ENCODE data around the gene MRPL36. TPM values are rescaled to one million over a fixed set of nuclear protein-coding genes. Genes with fewer than 3 reads are reported as not detected.
A peak's percentile ranks its signal among the peaks of the same experiment; 100 is the strongest.

MRPL36 gene
- total and polyA plus RNA-seq, 9 of the 15 experiments (the other 6 are each of a cell fraction or from before 2014, with no cell fraction given), result 78.3 to 557 (median 124) TPM

DNA sequence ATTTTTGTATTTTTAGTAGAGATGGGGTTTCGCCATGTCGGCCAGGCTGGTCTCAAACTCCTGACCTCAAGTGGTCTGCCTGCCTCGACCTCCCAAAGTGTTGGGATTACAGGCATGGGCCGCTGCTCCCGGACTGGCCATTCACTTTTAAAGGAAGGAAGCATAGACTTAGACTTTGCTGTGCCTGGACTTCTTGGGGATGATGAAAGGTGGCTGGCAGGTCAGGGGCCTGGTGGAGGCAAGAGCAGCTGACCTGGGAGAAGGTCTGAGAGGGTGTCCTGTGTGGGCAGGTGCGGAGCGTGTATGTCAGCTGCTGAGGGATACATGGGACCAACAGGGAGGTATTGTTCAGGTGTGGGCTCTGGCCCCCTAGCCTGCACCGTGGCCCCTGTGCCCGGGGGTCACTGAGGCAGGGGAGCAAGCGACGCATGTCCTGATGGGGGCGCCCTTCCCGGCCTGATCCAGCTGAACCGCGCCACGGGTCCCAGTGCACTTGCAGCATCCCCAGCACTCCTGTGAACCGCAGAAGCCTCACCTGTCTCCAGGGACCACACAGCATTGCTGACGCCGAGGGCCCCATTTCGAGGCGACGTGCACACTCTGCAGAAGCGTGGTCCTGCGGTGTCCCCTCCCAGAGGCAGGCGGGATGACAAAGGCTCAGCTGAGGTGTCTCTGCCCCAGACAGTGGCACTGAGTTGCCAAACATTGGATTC is 24.6 kb upstream of the MRPL36 start:
- H3K4me2 ChIP-seq (ENCODE audit: insufficient read depth, low read length), result no peak overlapping the region
- intact Hi-C loops (cut with micrococcal nuclease), result no loop called here
- H2AFZ ChIP-seq (ENCODE audit: low read depth, low read length), result no peak overlapping the region
- BruUV-seq (replicated peaks), result no TSS peak
- no peaks in the 10 kb centered on the region for H3K9me1 ChIP-seq (ENCODE audit: control insufficient read depth, insufficient read depth, low read length)
- H3K27ac ChIP-seq (ENCODE audit: extremely low read depth, low read depth, low read length), result no peak overlapping the region
- CTCF ChIA-PET (ENCODE audit: low intra/inter-chr PET ratio), result no interaction called here
- ATAC-seq (no peak), FAIRE-seq (no peak), DNase-seq (ENCODE audit: extremely low read depth in 1 of 4, low spot score in 3 of 4) (no peak)
- POLR2A ChIA-PET, result interaction anchor here (0.8 kb wide), 1 partner anchor 12 kb away, joined by 3 read pairs; no protein-coding TSS in a partner anchor
- H3K36me3 ChIP-seq (ENCODE audit: control insufficient read depth, insufficient read depth, low read length), result peaks cover 73% of the 10 kb centered on the region
- no peaks in the 10 kb centered on the region for H3K79me2 ChIP-seq (ENCODE audit: control insufficient read depth, insufficient read depth, low read length)
- in situ Hi-C loops (cut with MboI), result no loop called here
- no peak overlapping the region for H3K9ac ChIP-seq (ENCODE audit: insufficient read depth in 1 of 2, low read depth in 2 of 2, low read length in 2 of 2)
- WGBS (ENCODE audit: insufficient coverage, low coverage, missing lambda C conversion rate), result 91% methylated on average over 25 of the region's 25 CpGs
- no peaks in the 10 kb centered on the region for H3K27me3 ChIP-seq (ENCODE audit: control insufficient read depth in 2 of 2, insufficient read depth in 2 of 2, low read length in 2 of 2)
- H3K9me3 ChIP-seq (replicated peaks; ENCODE audit: control insufficient read depth, insufficient read depth, low read depth, low read length), result no peaks in the 10 kb centered on the region
- peaks cover 0 to 19% of the 10 kb centered on the region in 2 experiments; a peak in 2 of 5 replicates for H3K4me1 ChIP-seq (replicated peaks in 1 of 2; ENCODE audit: control insufficient read depth in 2 of 2, insufficient read depth in 2 of 2, low read length in 2 of 2)
- 0 out of 2 replicates have a peak, but pooled peaks cover 7% of the 10 kb centered on the region for H4K20me1 ChIP-seq (replicated peaks; ENCODE audit: control insufficient read depth, insufficient read depth, low read length)
- no peak overlapping the region for H3K4me3 ChIP-seq
- TF ChIP-seq ZNF282 (CRISPR knock-in tag; IDR thresholded peaks at IDR 0.05), result no peak
- no peak for TF ChIP-seq ZNF431 (CRISPR knock-in tag; IDR thresholded peaks at IDR 0.05)
- no peak for TF ChIP-seq TAF1 (IDR thresholded peaks at IDR 0.05; ENCODE audit: control insufficient read depth, extremely low read depth, insufficient read depth, low read length, severe bottlenecking)
- TF ChIP-seq, protein P1, sequence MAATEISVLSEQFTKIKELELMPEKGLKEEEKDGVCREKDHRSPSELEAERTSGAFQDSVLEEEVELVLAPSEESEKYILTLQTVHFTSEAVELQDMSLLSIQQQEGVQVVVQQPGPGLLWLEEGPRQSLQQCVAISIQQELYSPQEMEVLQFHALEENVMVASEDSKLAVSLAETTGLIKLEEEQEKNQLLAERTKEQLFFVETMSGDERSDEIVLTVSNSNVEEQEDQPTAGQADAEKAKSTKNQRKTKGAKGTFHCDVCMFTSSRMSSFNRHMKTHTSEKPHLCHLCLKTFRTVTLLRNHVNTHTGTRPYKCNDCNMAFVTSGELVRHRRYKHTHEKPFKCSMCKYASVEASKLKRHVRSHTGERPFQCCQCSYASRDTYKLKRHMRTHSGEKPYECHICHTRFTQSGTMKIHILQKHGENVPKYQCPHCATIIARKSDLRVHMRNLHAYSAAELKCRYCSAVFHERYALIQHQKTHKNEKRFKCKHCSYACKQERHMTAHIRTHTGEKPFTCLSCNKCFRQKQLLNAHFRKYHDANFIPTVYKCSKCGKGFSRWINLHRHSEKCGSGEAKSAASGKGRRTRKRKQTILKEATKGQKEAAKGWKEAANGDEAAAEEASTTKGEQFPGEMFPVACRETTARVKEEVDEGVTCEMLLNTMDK (IDR thresholded peaks at IDR 0.05; ENCODE audit: borderline replicate concordance, insufficient read depth, low read depth, low read length, poor library complexity, severe bottlenecking), result peak; percentile 50
- TF ChIP-seq, protein P2, sequence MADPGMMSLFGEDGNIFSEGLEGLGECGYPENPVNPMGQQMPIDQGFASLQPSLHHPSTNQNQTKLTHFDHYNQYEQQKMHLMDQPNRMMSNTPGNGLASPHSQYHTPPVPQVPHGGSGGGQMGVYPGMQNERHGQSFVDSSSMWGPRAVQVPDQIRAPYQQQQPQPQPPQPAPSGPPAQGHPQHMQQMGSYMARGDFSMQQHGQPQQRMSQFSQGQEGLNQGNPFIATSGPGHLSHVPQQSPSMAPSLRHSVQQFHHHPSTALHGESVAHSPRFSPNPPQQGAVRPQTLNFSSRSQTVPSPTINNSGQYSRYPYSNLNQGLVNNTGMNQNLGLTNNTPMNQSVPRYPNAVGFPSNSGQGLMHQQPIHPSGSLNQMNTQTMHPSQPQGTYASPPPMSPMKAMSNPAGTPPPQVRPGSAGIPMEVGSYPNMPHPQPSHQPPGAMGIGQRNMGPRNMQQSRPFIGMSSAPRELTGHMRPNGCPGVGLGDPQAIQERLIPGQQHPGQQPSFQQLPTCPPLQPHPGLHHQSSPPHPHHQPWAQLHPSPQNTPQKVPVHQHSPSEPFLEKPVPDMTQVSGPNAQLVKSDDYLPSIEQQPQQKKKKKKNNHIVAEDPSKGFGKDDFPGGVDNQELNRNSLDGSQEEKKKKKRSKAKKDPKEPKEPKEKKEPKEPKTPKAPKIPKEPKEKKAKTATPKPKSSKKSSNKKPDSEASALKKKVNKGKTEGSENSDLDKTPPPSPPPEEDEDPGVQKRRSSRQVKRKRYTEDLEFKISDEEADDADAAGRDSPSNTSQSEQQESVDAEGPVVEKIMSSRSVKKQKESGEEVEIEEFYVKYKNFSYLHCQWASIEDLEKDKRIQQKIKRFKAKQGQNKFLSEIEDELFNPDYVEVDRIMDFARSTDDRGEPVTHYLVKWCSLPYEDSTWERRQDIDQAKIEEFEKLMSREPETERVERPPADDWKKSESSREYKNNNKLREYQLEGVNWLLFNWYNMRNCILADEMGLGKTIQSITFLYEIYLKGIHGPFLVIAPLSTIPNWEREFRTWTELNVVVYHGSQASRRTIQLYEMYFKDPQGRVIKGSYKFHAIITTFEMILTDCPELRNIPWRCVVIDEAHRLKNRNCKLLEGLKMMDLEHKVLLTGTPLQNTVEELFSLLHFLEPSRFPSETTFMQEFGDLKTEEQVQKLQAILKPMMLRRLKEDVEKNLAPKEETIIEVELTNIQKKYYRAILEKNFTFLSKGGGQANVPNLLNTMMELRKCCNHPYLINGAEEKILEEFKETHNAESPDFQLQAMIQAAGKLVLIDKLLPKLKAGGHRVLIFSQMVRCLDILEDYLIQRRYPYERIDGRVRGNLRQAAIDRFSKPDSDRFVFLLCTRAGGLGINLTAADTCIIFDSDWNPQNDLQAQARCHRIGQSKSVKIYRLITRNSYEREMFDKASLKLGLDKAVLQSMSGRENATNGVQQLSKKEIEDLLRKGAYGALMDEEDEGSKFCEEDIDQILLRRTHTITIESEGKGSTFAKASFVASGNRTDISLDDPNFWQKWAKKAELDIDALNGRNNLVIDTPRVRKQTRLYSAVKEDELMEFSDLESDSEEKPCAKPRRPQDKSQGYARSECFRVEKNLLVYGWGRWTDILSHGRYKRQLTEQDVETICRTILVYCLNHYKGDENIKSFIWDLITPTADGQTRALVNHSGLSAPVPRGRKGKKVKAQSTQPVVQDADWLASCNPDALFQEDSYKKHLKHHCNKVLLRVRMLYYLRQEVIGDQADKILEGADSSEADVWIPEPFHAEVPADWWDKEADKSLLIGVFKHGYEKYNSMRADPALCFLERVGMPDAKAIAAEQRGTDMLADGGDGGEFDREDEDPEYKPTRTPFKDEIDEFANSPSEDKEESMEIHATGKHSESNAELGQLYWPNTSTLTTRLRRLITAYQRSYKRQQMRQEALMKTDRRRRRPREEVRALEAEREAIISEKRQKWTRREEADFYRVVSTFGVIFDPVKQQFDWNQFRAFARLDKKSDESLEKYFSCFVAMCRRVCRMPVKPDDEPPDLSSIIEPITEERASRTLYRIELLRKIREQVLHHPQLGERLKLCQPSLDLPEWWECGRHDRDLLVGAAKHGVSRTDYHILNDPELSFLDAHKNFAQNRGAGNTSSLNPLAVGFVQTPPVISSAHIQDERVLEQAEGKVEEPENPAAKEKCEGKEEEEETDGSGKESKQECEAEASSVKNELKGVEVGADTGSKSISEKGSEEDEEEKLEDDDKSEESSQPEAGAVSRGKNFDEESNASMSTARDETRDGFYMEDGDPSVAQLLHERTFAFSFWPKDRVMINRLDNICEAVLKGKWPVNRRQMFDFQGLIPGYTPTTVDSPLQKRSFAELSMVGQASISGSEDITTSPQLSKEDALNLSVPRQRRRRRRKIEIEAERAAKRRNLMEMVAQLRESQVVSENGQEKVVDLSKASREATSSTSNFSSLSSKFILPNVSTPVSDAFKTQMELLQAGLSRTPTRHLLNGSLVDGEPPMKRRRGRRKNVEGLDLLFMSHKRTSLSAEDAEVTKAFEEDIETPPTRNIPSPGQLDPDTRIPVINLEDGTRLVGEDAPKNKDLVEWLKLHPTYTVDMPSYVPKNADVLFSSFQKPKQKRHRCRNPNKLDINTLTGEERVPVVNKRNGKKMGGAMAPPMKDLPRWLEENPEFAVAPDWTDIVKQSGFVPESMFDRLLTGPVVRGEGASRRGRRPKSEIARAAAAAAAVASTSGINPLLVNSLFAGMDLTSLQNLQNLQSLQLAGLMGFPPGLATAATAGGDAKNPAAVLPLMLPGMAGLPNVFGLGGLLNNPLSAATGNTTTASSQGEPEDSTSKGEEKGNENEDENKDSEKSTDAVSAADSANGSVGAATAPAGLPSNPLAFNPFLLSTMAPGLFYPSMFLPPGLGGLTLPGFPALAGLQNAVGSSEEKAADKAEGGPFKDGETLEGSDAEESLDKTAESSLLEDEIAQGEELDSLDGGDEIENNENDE (IDR thresholded peaks at IDR 0.05; ENCODE audit: low read depth, low read length), result no peak

Data from K562 (cell line).